ENCODE data around the gene TMEM247. TPM values are rescaled to one million over a fixed set of nuclear protein-coding genes. Genes with fewer than 3 reads are reported as not detected.

TMEM247 gene
- total and polyA plus RNA-seq, 3 donors from 2014 or later, result 18.5 to 59.4 (median 27.2) TPM

GRCh38 chr2:46502291-46502885 is 23.0 kb downstream of the TMEM247 start:
- Histone ChIP-seq H3K9me3 (no peaks in the 10 kb centered on the region), H3K4me3 (no peak overlapping the region), H3K27me3 (no peaks in the 10 kb centered on the region), H3K4me1 (peaks cover 8% of the 10 kb centered on the region), H3K36me3 (ENCODE audit: low read depth, missing control alignments) (no peaks in the 10 kb centered on the region), H3K27ac (no peak overlapping the region)
- no peak for DNase-seq
- TF ChIP-seq CTCF (IDR thresholded peaks at IDR 0.05) (no peak), POLR2A (IDR thresholded peaks at IDR 0.05) (no peak)
- intact Hi-C loops (cut with DNase I; ENCODE audit: low total_unique reads), result no loop called here
- 70 to 92% methylated on average over 4 of the region's 4 CpGs for WGBS, 2 donors

GRCh38 chr2:46503686-46504085 is 24.3 kb downstream of the TMEM247 start:
- TF ChIP-seq CTCF (IDR thresholded peaks at IDR 0.05) (no peak), POLR2A (IDR thresholded peaks at IDR 0.05) (no peak)
- Histone ChIP-seq H3K36me3 (ENCODE audit: low read depth, missing control alignments) (no peaks in the 10 kb centered on the region), H3K4me1 (peaks cover 8% of the 10 kb centered on the region), H3K4me3 (no peak overlapping the region), H3K9me3 (no peaks in the 10 kb centered on the region), H3K27me3 (no peaks in the 10 kb centered on the region), H3K27ac (no peak overlapping the region)
- DNase-seq, result no peak
- 93 to 94% methylated on average over 4 of the region's 4 CpGs for WGBS, 2 donors
- intact Hi-C loops (cut with DNase I; ENCODE audit: low total_unique reads), result no loop called here

GRCh38 chr2:46504221-46504620 is 24.9 kb downstream of the TMEM247 start:
- Histone ChIP-seq H3K4me3 (no peak overlapping the region), H3K9me3 (no peaks in the 10 kb centered on the region), H3K4me1 (peaks cover 8% of the 10 kb centered on the region), H3K36me3 (ENCODE audit: low read depth, missing control alignments) (no peaks in the 10 kb centered on the region), H3K27me3 (no peaks in the 10 kb centered on the region), H3K27ac (no peak overlapping the region)
- no peak for DNase-seq
- TF ChIP-seq CTCF (IDR thresholded peaks at IDR 0.05) (no peak), POLR2A (IDR thresholded peaks at IDR 0.05) (no peak)
- intact Hi-C loops (cut with DNase I; ENCODE audit: low total_unique reads), result no loop called here
- 88 to 90% methylated on average over 2 of the region's 2 CpGs for WGBS, 2 donors

- no peak for TF ChIP-seq POLR2A (IDR thresholded peaks at IDR 0.05)
- TF ChIP-seq CTCF (IDR thresholded peaks at IDR 0.05), result no peak
- DNase-seq, result no peak
- Histone ChIP-seq H3K27ac (no peak overlapping the region), H3K27me3 (no peaks in the 10 kb centered on the region), H3K36me3 (ENCODE audit: low read depth, missing control alignments) (no peaks in the 10 kb centered on the region), H3K4me3 (no peak overlapping the region), H3K9me3 (no peaks in the 10 kb centered on the region), H3K4me1 (peaks cover 8% of the 10 kb centered on the region)
- intact Hi-C loops (cut with DNase I; ENCODE audit: low total_unique reads), result no loop called here
- 55 to 59% methylated on average over 8 of the region's 8 CpGs for WGBS, 2 donors
Measured at GRCh38 chr2:46504685-46505471, 25.5 kb downstream of the TMEM247 start.

- Histone ChIP-seq H3K9me3 (no peaks in the 10 kb centered on the region), H3K27me3 (no peaks in the 10 kb centered on the region), H3K4me1 (peaks cover 8% of the 10 kb centered on the region), H3K27ac (no peak overlapping the region), H3K4me3 (no peak overlapping the region), H3K36me3 (ENCODE audit: low read depth, missing control alignments) (no peaks in the 10 kb centered on the region)
- intact Hi-C loops (cut with DNase I; ENCODE audit: low total_unique reads), result no loop called here
- DNase-seq, result no peak
- 89 to 90% methylated on average over 3 of the region's 3 CpGs for WGBS, 2 donors
- no peak for TF ChIP-seq POLR2A (IDR thresholded peaks at IDR 0.05)
- TF ChIP-seq CTCF (IDR thresholded peaks at IDR 0.05), result no peak
Measured at GRCh38 chr2:46505472-46505783, 26.1 kb downstream of the TMEM247 start.

All from testis (tissue), 3 donors.